Stimulated activated naive CD8-positive, alpha-beta T cell treated with anti-CD3 and anti-CD28 coated beads, Interleukin-15, Interleukin-2, amounts not matched to agents 100 ng/mL and 50 ng/mL, for 24 hours (primary cell): ENCODE measurements around the gene UBAC1.
"Not testable (repeated sequence)": the region's sequence is repeated elsewhere in the genome, so short reads cannot be mapped to it uniquely, and the experiment has no call there.

ENCODE experiments used
- H3K27ac Mint-ChIP-seq: one replicate; pipeline ENCODE4 v1.8.0; 2021; ENCODE audit warnings: mild to moderate bottlenecking, mixed read lengths
- H3K27me3 Mint-ChIP-seq: one replicate; pipeline ENCODE4 v1.8.0; 2021; ENCODE audit warnings: mixed read lengths
- H3K36me3 Mint-ChIP-seq: one replicate; pipeline ENCODE4 v1.8.0; 2021; ENCODE audit warnings: low read depth, mixed read lengths
- H3K4me1 Mint-ChIP-seq: one replicate; pipeline ENCODE4 v1.8.0; 2021; ENCODE audit warnings: low read depth, mixed read lengths
- H3K4me3 Mint-ChIP-seq: one replicate; pipeline ENCODE4 v1.8.0; 2021; ENCODE audit warnings: mild to moderate bottlenecking, mixed read lengths
- H3K9me3 Mint-ChIP-seq: one replicate; pipeline ENCODE4 v1.8.0; 2021; ENCODE audit warnings: mixed read lengths

Gene UBAC1

GRCh38 chr9:135905380-135906258, 55.6 kb downstream of the UBAC1 start:
- H3K36me3 Mint-ChIP-seq, result peaks cover 41% of the 10 kb centered on the region

GRCh38 chr9:135903786-135904520, 57.2 kb downstream of the UBAC1 start:
- H3K36me3 Mint-ChIP-seq, result peaks cover 33% of the 10 kb centered on the region
- H3K4me3 Mint-ChIP-seq, result no peak overlapping the region
- peaks cover 61% of the 10 kb centered on the region for H3K4me1 Mint-ChIP-seq
- H3K9me3 Mint-ChIP-seq, result peaks cover 5% of the 10 kb centered on the region
- no peak overlapping the region for H3K27ac Mint-ChIP-seq
- no peaks in the 10 kb centered on the region for H3K27me3 Mint-ChIP-seq

More at GRCh38 chr9:135905380-135906258, 55.6 kb downstream of the UBAC1 start:
- no peaks in the 10 kb centered on the region for H3K9me3 Mint-ChIP-seq
- peak overlapping the region; percentile 81 for H3K27ac Mint-ChIP-seq
- no peaks in the 10 kb centered on the region for H3K27me3 Mint-ChIP-seq
- peak overlapping the region; percentile 87 for H3K4me3 Mint-ChIP-seq
- H3K4me1 Mint-ChIP-seq, result peaks cover 64% of the 10 kb centered on the region

GRCh38 chr9:135903358-135903656, 57.9 kb downstream of the UBAC1 start:
- peaks cover 59% of the 10 kb centered on the region for H3K4me1 Mint-ChIP-seq

GRCh38 chr9:135902655-135903357, 58.4 kb downstream of the UBAC1 start:
- no peak overlapping the region for H3K27ac Mint-ChIP-seq

More at GRCh38 chr9:135903358-135903656, 57.9 kb downstream of the UBAC1 start:
- Mint-ChIP-seq H3K27me3 (no peaks in the 10 kb centered on the region), H3K9me3 (peaks cover 5% of the 10 kb centered on the region), H3K4me3 (no peak overlapping the region), H3K27ac (no peak overlapping the region), H3K36me3 (peaks cover 31% of the 10 kb centered on the region)

GRCh38 chr9:135901826-135902225, 59.3 kb downstream of the UBAC1 start:
- Mint-ChIP-seq H3K4me1 (peaks cover 64% of the 10 kb centered on the region), H3K4me3 (no peak overlapping the region), H3K27me3 (no peaks in the 10 kb centered on the region), H3K36me3 (peaks cover 39% of the 10 kb centered on the region), H3K27ac (no peak overlapping the region), H3K9me3 (peaks cover 5% of the 10 kb centered on the region)

More at GRCh38 chr9:135902655-135903357, 58.4 kb downstream of the UBAC1 start:
- Mint-ChIP-seq H3K9me3 (peaks cover 5% of the 10 kb centered on the region), H3K4me3 (no peak overlapping the region), H3K27me3 (no peaks in the 10 kb centered on the region), H3K36me3 (peaks cover 34% of the 10 kb centered on the region), H3K4me1 (peaks cover 63% of the 10 kb centered on the region)

- Mint-ChIP-seq H3K27ac (no peak overlapping the region), H3K4me3 (no peak overlapping the region), H3K4me1 (peaks cover 69% of the 10 kb centered on the region), H3K27me3 (no peaks in the 10 kb centered on the region), H3K36me3 (peaks cover 39% of the 10 kb centered on the region), H3K9me3 (peaks cover 5% of the 10 kb centered on the region)
Measured at GRCh38 chr9:135901031-135901758, 60.0 kb downstream of the UBAC1 start.

- Mint-ChIP-seq H3K9me3 (peaks cover 5% of the 10 kb centered on the region), H3K27me3 (no peaks in the 10 kb centered on the region), H3K4me3 (no peak overlapping the region), H3K4me1 (peaks cover 61% of the 10 kb centered on the region), H3K36me3 (peaks cover 37% of the 10 kb centered on the region), H3K27ac (peak overlapping the region; percentile 7)
Measured at GRCh38 chr9:135898634-135899407, 62.4 kb downstream of the UBAC1 start.

GRCh38 chr9:135896626-135897025, 64.5 kb downstream of the UBAC1 start:
- Mint-ChIP-seq H3K27ac (no peak overlapping the region), H3K36me3 (peaks cover 30% of the 10 kb centered on the region), H3K27me3 (no peaks in the 10 kb centered on the region), H3K4me1 (peaks cover 61% of the 10 kb centered on the region), H3K4me3 (no peak overlapping the region), H3K9me3 (peaks cover 5% of the 10 kb centered on the region)

- H3K36me3 Mint-ChIP-seq, result peaks cover 28% of the 10 kb centered on the region
- peaks cover 64% of the 10 kb centered on the region for H3K4me1 Mint-ChIP-seq
- no peaks in the 10 kb centered on the region for H3K27me3 Mint-ChIP-seq
- peaks cover 5% of the 10 kb centered on the region for H3K9me3 Mint-ChIP-seq
- H3K4me3 Mint-ChIP-seq, result no peak overlapping the region
- H3K27ac Mint-ChIP-seq, result no peak overlapping the region
Measured at GRCh38 chr9:135896205-135896604, 65.0 kb downstream of the UBAC1 start.

- H3K36me3 Mint-ChIP-seq, result peaks cover 24% of the 10 kb centered on the region
- H3K4me3 Mint-ChIP-seq, result no peak overlapping the region
- H3K9me3 Mint-ChIP-seq, result peaks cover 5% of the 10 kb centered on the region
- no peaks in the 10 kb centered on the region for H3K27me3 Mint-ChIP-seq
- H3K4me1 Mint-ChIP-seq, result peaks cover 61% of the 10 kb centered on the region
- no peak overlapping the region for H3K27ac Mint-ChIP-seq
Measured at GRCh38 chr9:135895202-135895848, 65.8 kb downstream of the UBAC1 start.

- no peak overlapping the region for H3K27ac Mint-ChIP-seq
- H3K27me3 Mint-ChIP-seq, result no peaks in the 10 kb centered on the region
- peaks cover 54% of the 10 kb centered on the region for H3K4me1 Mint-ChIP-seq
- H3K4me3 Mint-ChIP-seq, result no peak overlapping the region
- H3K9me3 Mint-ChIP-seq, result no peaks in the 10 kb centered on the region
- H3K36me3 Mint-ChIP-seq, result peaks cover 14% of the 10 kb centered on the region
Measured at GRCh38 chr9:135893104-135893503, 68.1 kb downstream of the UBAC1 start.

GRCh38 chr9:135892327-135892726, 68.8 kb downstream of the UBAC1 start:
- not testable (repeated sequence) for H3K27ac Mint-ChIP-seq, H3K27me3 Mint-ChIP-seq, H3K9me3 Mint-ChIP-seq, H3K4me3 Mint-ChIP-seq, H3K36me3 Mint-ChIP-seq
- H3K4me1 Mint-ChIP-seq, result peaks cover 57% of the 10 kb centered on the region

- H3K36me3 Mint-ChIP-seq, result peaks cover 6% of the 10 kb centered on the region
- H3K4me3 Mint-ChIP-seq, result no peak overlapping the region
- no peaks in the 10 kb centered on the region for H3K9me3 Mint-ChIP-seq
- H3K27me3 Mint-ChIP-seq, result no peaks in the 10 kb centered on the region
- no peak overlapping the region for H3K27ac Mint-ChIP-seq
- H3K4me1 Mint-ChIP-seq, result peaks cover 62% of the 10 kb centered on the region
Measured at GRCh38 chr9:135891027-135891631, 70.0 kb downstream of the UBAC1 start.
